Smooth muscle cell (in vitro differentiated cells): Measurements from ENCODE around the gene SH3GL3. TPM values are rescaled to one million over a fixed set of nuclear protein-coding genes. Genes with fewer than 3 reads are reported as not detected.

ENCODE experiments used
- DNase-seq: peaks from one replicate; lab custom pipeline; 2025; ENCODE audit not compliant: unreplicated experiment; lab: John Stamatoyannopoulos, UW
- H2AFZ ChIP-seq: fragments of 200-600 bp; sonication (generic); 2 replicates; pipeline ENCODE4 v1.6.0; 2016; ENCODE audit warnings: antibody characterized with exemption, low read depth, mild to moderate bottlenecking
- H3F3A ChIP-seq: fragments of 200-600 bp; sonication (generic); 2 replicates; pipeline ENCODE4 v1.6.0; 2017; ENCODE audit warnings: antibody characterized with exemption, low read depth
- H3K27ac ChIP-seq: fragments of 200-600 bp; sonication (generic); 2 replicates; pipeline ENCODE4 v1.5.1; 2016; ENCODE audit warnings: low read depth, mild to moderate bottlenecking
- H3K27me3 ChIP-seq: fragments of 200-600 bp; sonication (generic); 2 replicates; pipeline ENCODE4 v1.6.1; 2016; ENCODE audit warnings: low read depth, mild to moderate bottlenecking
- H3K36me3 ChIP-seq: fragments of 200-600 bp; sonication (generic); 2 replicates; pipeline ENCODE4 v1.5.1; 2016; ENCODE audit warnings: low read depth
- H3K4me1 ChIP-seq: fragments of 200-600 bp; sonication (generic); 2 replicates; pipeline ENCODE4 v1.5.1; 2016; ENCODE audit warnings: low read depth
- H3K4me2 ChIP-seq: fragments of 200-600 bp; sonication (generic); 2 replicates; pipeline ENCODE4 v1.6.0; 2016; ENCODE audit warnings: mild to moderate bottlenecking
- H3K4me3 ChIP-seq: fragments of 200-600 bp; sonication (generic); 2 replicates; pipeline ENCODE4 v1.5.1; 2016; ENCODE audit warnings: mild to moderate bottlenecking
- H3K79me2 ChIP-seq: fragments of 200-600 bp; sonication (generic); 2 replicates; pipeline ENCODE4 v1.6.0; 2016; ENCODE audit warnings: low read depth, mild to moderate bottlenecking
- H3K9ac ChIP-seq: fragments of 200-600 bp; sonication (generic); 2 replicates; pipeline ENCODE4 v1.6.0; 2016; ENCODE audit warnings: low read depth
- H3K9me3 ChIP-seq: fragments of 200-600 bp; sonication (generic); replicated peaks from 2 replicates; pipeline ENCODE4 v1.5.1; 2016; ENCODE audit warnings: low read depth
- H4K20me1 ChIP-seq: fragments of 200-600 bp; sonication (generic); 2 replicates; pipeline ENCODE4 v1.6.0; 2016; ENCODE audit warnings: low read depth
- CTCF ChIP-seq: fragments of 200-600 bp; sonication (generic); IDR thresholded peaks from 2 replicates; pipeline ENCODE4 v1.5.1; 2017; ENCODE audit warnings: borderline replicate concordance, mild to moderate bottlenecking, antibody characterized with exemption; ENCODE audit not compliant: insufficient read depth, poor library complexity, severe bottlenecking
- WGBS: methylation state at CpG from one replicate; pipeline ENCODE4 v1.1.7; 2016; ENCODE audit warnings: low lambda C conversion rate; 5-methylcytosine and 5-hydroxymethylcytosine counted together
- polyA plus RNA-seq: library from polyadenylated mRNA; unstranded; fragments of >200 nt; fragmentation: Nextera tagmentation; extraction: Ambion mirVana; gene quantifications from 2 replicates; pipeline ENCODE4 v1.2.1, GENCODE V29; 2016
- total RNA-seq: library from RNA; depleted of rRNA; stranded (reverse); fragments of >200 nt; gene quantifications from 2 replicates; pipeline ENCODE4 v1.2.3, GENCODE V29; 2014

The SH3GL3 gene
- total and polyA plus RNA-seq, 2 experiments from 2014 or later = 0.50 to 2.2 TPM

- H3K4me1 ChIP-seq = peaks cover 2% of the 10 kb centered on the region
- H3K36me3 ChIP-seq = no peaks in the 10 kb centered on the region
- no peaks in the 10 kb centered on the region for H4K20me1 ChIP-seq
- H3K79me2 ChIP-seq = no peaks in the 10 kb centered on the region
- no peak overlapping the region for H2AFZ ChIP-seq
- H3K27me3 ChIP-seq = peaks cover 42% of the 10 kb centered on the region
- WGBS = 82% methylated on average over 10 of the region's 10 CpGs
- H3K27ac ChIP-seq = no peak overlapping the region
- H3K9me3 ChIP-seq = no peaks in the 10 kb centered on the region
- H3K4me3 ChIP-seq = no peak overlapping the region
- no peak for TF ChIP-seq CTCF
- no peak overlapping the region for H3K4me2 ChIP-seq
- DNase-seq = no peak
- no peak overlapping the region for H3K9ac ChIP-seq
- H3F3A ChIP-seq = no peaks in the 10 kb centered on the region
Measured at GRCh38 chr15:83656943-83657528, 209.9 kb downstream of the SH3GL3 start.

- H3K79me2 ChIP-seq = no peaks in the 10 kb centered on the region
- no peak overlapping the region for H2AFZ ChIP-seq
- no peak for DNase-seq
- no peak overlapping the region for H3K4me3 ChIP-seq
- no peak overlapping the region for H3K27ac ChIP-seq
- no peaks in the 10 kb centered on the region for H3F3A ChIP-seq
- peaks cover 2% of the 10 kb centered on the region for H3K4me1 ChIP-seq
- H3K27me3 ChIP-seq = peaks cover 37% of the 10 kb centered on the region
- H3K9ac ChIP-seq = no peak overlapping the region
- H3K36me3 ChIP-seq = no peaks in the 10 kb centered on the region
- no peaks in the 10 kb centered on the region for H4K20me1 ChIP-seq
- TF ChIP-seq CTCF = no peak
- WGBS = 81% methylated on average over 4 of the region's 4 CpGs
- no peaks in the 10 kb centered on the region for H3K9me3 ChIP-seq
- H3K4me2 ChIP-seq = no peak overlapping the region
Measured at GRCh38 chr15:83657549-83657948, 210.4 kb downstream of the SH3GL3 start.

- Histone ChIP-seq H3F3A (no peaks in the 10 kb centered on the region), H4K20me1 (no peaks in the 10 kb centered on the region), H3K36me3 (no peaks in the 10 kb centered on the region), H3K4me2 (no peak overlapping the region), H3K9ac (no peak overlapping the region), H3K27me3 (peaks cover 27% of the 10 kb centered on the region), H3K4me1 (peaks cover 2% of the 10 kb centered on the region), H2AFZ (no peak overlapping the region), H3K9me3 (no peaks in the 10 kb centered on the region), H3K27ac (no peak overlapping the region), H3K4me3 (no peak overlapping the region), H3K79me2 (no peaks in the 10 kb centered on the region)
- no peak for DNase-seq
- TF ChIP-seq CTCF = no peak
- 85% methylated on average over 10 of the region's 10 CpGs for WGBS
Measured at GRCh38 chr15:83658430-83659416, 211.6 kb downstream of the SH3GL3 start.
